SK-N-MC (cell line): ENCODE data around the gene CDS1.

Experiments
- DNase-seq: peaks from one replicate; pipeline ENCODE4 v3.0.0-alpha.2; 2011; ENCODE audit warnings: low read depth, low spot score
- H3K27ac ChIP-seq: fragments of 200-600 bp; sonication (generic); 2 replicates; pipeline ENCODE4 v1.5.1; 2016; ENCODE audit warnings: mixed run types
- H3K36me3 ChIP-seq: fragments of 200-600 bp; sonication (generic); 2 replicates; pipeline ENCODE4 v1.6.1; 2017; ENCODE audit warnings: antibody characterized with exemption, low read length, mixed read lengths; ENCODE audit not compliant: insufficient read depth
- H3K4me3 ChIP-seq: fragments of 200-600 bp; sonication (generic); 2 replicates; pipeline ENCODE4 v1.5.1; 2016
- H3K9ac ChIP-seq: fragments of 200-600 bp; sonication (generic); 2 replicates; pipeline ENCODE4 v1.8.0; 2017; ENCODE audit warnings: mixed run types, mixed read lengths; ENCODE audit not compliant: insufficient read length
- H3K9me3 ChIP-seq: fragments of 200-600 bp; sonication (generic); 2 replicates; pipeline ENCODE4 v1.6.1; 2017; ENCODE audit warnings: low read depth, mild to moderate bottlenecking, antibody characterized with exemption, low read length, moderate library complexity, mixed read lengths
- EZH2 ChIP-seq: fragments of 200-600 bp; sonication (generic); IDR thresholded peaks from one replicate; pipeline ENCODE4 v1.6.1; 2017; ENCODE audit warnings: antibody characterized with exemption
- FOXP2 ChIP-seq: optimal IDR thresholded peaks from 2 replicates; pipeline ENCODE3; 2011; ENCODE audit warnings: mild to moderate bottlenecking, moderate library complexity; ENCODE audit not compliant: insufficient read depth; ENCODE audit errors: extremely low read length, control extremely low read depth
- POLR2AphosphoS5 ChIP-seq: IDR thresholded peaks from 2 replicates; pipeline ENCODE4 v1.6.1; 2012; ENCODE audit warnings: mild to moderate bottlenecking, low read depth, low read length, borderline replicate concordance

Gene CDS1

GRCh38 chr4:84699001-84699671, 116.2 kb downstream of the CDS1 start:
- H3K9ac ChIP-seq, result no peak overlapping the region
- DNase-seq, result no peak
- H3K4me3 ChIP-seq, result no peak overlapping the region
- H3K9me3 ChIP-seq, result no peaks in the 10 kb centered on the region
- H3K27ac ChIP-seq, result 0 out of 2 replicates have a peak overlapping the region, but pooled peaks have one; percentile 10
- no peak for TF ChIP-seq FOXP2
- no peak for TF ChIP-seq POLR2AphosphoS5
- no peak for TF ChIP-seq EZH2
- peaks cover 63% of the 10 kb centered on the region for H3K36me3 ChIP-seq
